HCT116 (cell line): ENCODE data around the gene KIAA1549.

Experiments used
- CEBPB ChIP-seq: IDR thresholded peaks from 2 replicates; pipeline ENCODE4 v1.6.1; 2012; ENCODE audit warnings: low read depth
- EZH2 ChIP-seq: fragments of 200-600 bp; sonication (generic); IDR thresholded peaks from 2 replicates; pipeline ENCODE4 v1.6.1; 2017; ENCODE audit warnings: antibody characterized with exemption, mixed run types
- FOSL1 ChIP-seq: IDR thresholded peaks from 2 replicates; pipeline ENCODE4 v1.6.1; 2012; ENCODE audit warnings: low read depth
- POLR2A ChIP-seq: IDR thresholded peaks from 2 replicates; pipeline ENCODE4 v1.7.0; 2011; ENCODE audit warnings: borderline replicate concordance; ENCODE audit not compliant: insufficient read depth, insufficient read length; ENCODE audit errors: extremely low read depth
- POLR2AphosphoS5 ChIP-seq: IDR thresholded peaks from 2 replicates; pipeline ENCODE4 v1.6.1; 2011; ENCODE audit warnings: mild to moderate bottlenecking, low read depth, low read length, moderate library complexity
- RAD21 ChIP-seq: IDR thresholded peaks from 2 replicates; pipeline ENCODE4 v1.6.1; 2012; ENCODE audit warnings: low read depth, mild to moderate bottlenecking
- SP1 ChIP-seq: IDR thresholded peaks from 2 replicates; pipeline ENCODE4 v1.6.1; 2012; ENCODE audit warnings: low read depth
- SRF ChIP-seq: IDR thresholded peaks from 2 replicates; pipeline ENCODE4 v1.6.1; 2012; ENCODE audit warnings: low read depth
- ZFX ChIP-seq: fragments of 450-650 bp; IDR thresholded peaks from 2 replicates; pipeline ENCODE4 v1.6.1; 2017
- ZNF274 ChIP-seq: fragments of 200-500 bp; sonication (Bioruptor generic); IDR thresholded peaks from 2 replicates; pipeline ENCODE4 v1.6.1; 2014; ENCODE audit warnings: mild to moderate bottlenecking, low read depth, low read length, inconsistent platforms
- TF ChIP-seq, protein P1 (sequence below), 3 experiments: fragments of 200-600 bp in 1 of 3; sonication (generic) in 1 of 3; IDR thresholded peaks in 2 of 3; conservative IDR thresholded peaks in 1 of 3; 2 replicates each; pipeline ENCODE4 v1.5.1; 2012 to 2017; ENCODE audit warnings: low read depth in 2 of 3, low read length in 2 of 3, antibody characterized with exemption in 1 of 3, borderline replicate concordance in 1 of 3, control low read depth in 1 of 3, mild to moderate bottlenecking in 1 of 3, mixed read lengths in 1 of 3, mixed run types in 1 of 3, moderate library complexity in 1 of 3; ENCODE audit not compliant: insufficient read depth in 1 of 3
- TF ChIP-seq, protein P2 (sequence below): IDR thresholded peaks from 2 replicates; pipeline ENCODE4 v1.6.1; 2012
- TF ChIP-seq, protein P3 (sequence below): IDR thresholded peaks from 2 replicates; pipeline ENCODE4 v1.6.1; 2012; ENCODE audit warnings: low read depth

DNA sequence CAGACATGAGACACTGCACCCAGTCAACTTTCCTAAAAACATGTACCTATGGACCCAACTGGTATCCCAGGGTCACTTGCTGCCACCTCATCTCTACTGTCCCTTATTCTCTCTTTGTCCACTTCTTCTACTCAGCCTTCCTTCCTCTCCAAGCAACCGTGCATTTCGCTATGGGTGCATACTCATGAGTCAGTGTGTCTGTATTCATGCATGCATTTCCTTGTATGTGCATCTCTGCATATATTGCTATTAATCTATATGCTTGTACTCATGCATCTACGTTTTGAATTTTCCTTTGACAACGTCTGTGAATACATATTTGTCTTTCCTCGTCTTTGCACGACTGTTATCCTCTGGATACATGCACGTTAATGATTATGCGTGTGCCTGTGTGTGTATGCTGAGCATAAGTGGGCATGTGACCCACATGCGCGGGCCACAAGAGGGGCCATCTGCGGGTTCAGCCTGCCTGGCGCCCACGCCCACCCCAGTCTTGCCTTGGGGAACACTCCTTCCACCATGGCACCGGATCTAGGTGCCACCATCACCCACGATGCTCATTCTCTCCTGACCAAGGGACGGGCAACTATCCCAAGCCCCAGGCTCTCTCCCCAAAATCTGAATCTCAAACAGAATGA, 23.3 kb downstream of the KIAA1549 start:
- TF ChIP-seq POLR2A (no peak), FOSL1 (no peak), ZNF274 (no peak), POLR2AphosphoS5 (no peak), CEBPB (no peak), SRF (no peak), EZH2 (no peak), SP1 (no peak), RAD21 (no peak), ZFX (no peak)
- TF ChIP-seq, protein P1, sequence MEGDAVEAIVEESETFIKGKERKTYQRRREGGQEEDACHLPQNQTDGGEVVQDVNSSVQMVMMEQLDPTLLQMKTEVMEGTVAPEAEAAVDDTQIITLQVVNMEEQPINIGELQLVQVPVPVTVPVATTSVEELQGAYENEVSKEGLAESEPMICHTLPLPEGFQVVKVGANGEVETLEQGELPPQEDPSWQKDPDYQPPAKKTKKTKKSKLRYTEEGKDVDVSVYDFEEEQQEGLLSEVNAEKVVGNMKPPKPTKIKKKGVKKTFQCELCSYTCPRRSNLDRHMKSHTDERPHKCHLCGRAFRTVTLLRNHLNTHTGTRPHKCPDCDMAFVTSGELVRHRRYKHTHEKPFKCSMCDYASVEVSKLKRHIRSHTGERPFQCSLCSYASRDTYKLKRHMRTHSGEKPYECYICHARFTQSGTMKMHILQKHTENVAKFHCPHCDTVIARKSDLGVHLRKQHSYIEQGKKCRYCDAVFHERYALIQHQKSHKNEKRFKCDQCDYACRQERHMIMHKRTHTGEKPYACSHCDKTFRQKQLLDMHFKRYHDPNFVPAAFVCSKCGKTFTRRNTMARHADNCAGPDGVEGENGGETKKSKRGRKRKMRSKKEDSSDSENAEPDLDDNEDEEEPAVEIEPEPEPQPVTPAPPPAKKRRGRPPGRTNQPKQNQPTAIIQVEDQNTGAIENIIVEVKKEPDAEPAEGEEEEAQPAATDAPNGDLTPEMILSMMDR (IDR thresholded peaks at IDR 0.05 in 2 of 3, conservative IDR thresholded peaks at IDR 0.05 in 1 of 3; ENCODE audit: borderline replicate concordance in 1 of 3, insufficient read depth in 1 of 3, low read depth in 2 of 3, low read length in 2 of 3): no peak
- TF ChIP-seq, protein P2, sequence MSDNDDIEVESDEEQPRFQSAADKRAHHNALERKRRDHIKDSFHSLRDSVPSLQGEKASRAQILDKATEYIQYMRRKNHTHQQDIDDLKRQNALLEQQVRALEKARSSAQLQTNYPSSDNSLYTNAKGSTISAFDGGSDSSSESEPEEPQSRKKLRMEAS: no peak
- TF ChIP-seq, protein P3, sequence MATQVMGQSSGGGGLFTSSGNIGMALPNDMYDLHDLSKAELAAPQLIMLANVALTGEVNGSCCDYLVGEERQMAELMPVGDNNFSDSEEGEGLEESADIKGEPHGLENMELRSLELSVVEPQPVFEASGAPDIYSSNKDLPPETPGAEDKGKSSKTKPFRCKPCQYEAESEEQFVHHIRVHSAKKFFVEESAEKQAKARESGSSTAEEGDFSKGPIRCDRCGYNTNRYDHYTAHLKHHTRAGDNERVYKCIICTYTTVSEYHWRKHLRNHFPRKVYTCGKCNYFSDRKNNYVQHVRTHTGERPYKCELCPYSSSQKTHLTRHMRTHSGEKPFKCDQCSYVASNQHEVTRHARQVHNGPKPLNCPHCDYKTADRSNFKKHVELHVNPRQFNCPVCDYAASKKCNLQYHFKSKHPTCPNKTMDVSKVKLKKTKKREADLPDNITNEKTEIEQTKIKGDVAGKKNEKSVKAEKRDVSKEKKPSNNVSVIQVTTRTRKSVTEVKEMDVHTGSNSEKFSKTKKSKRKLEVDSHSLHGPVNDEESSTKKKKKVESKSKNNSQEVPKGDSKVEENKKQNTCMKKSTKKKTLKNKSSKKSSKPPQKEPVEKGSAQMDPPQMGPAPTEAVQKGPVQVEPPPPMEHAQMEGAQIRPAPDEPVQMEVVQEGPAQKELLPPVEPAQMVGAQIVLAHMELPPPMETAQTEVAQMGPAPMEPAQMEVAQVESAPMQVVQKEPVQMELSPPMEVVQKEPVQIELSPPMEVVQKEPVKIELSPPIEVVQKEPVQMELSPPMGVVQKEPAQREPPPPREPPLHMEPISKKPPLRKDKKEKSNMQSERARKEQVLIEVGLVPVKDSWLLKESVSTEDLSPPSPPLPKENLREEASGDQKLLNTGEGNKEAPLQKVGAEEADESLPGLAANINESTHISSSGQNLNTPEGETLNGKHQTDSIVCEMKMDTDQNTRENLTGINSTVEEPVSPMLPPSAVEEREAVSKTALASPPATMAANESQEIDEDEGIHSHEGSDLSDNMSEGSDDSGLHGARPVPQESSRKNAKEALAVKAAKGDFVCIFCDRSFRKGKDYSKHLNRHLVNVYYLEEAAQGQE: no peak
